ENCODE data around the gene GPR15. TPM values are rescaled to one million over a fixed set of nuclear protein-coding genes. Genes with fewer than 3 reads are reported as not detected.

GPR15 gene
- total RNA-seq, 1 experiment from 2014 or later: not detected

DNA sequence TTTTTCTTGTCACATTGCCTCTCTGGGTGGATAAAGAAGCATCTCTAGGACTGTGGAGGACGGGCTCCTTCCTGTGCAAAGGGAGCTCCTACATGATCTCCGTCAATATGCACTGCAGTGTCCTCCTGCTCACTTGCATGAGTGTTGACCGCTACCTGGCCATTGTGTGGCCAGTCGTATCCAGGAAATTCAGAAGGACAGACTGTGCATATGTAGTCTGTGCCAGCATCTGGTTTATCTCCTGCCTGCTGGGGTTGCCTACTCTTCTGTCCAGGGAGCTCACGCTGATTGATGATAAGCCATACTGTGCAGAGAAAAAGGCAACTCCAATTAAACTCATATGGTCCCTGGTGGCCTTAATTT is 478 bp downstream of the GPR15 start:
- Histone ChIP-seq H3K36me3 (ENCODE audit: low read depth) (no peaks in the 10 kb centered on the region), H3K79me2 (ENCODE audit: low read depth) (no peaks in the 10 kb centered on the region), H3F3A (ENCODE audit: insufficient read depth, low read depth) (no peaks in the 10 kb centered on the region), H3K27ac (no peak overlapping the region), H3K4me2 (no peak overlapping the region), H4K20me1 (ENCODE audit: insufficient read depth) (no peaks in the 10 kb centered on the region), H3K27me3 (ENCODE audit: insufficient read depth, low read depth) (no peaks in the 10 kb centered on the region), H2AFZ (0 out of 2 replicates have a peak overlapping the region, but pooled peaks have one; percentile 2), H3K9me2 (ENCODE audit: insufficient read depth) (no peaks in the 10 kb centered on the region), H3K9me3 (ENCODE audit: insufficient read depth, low read depth) (no peaks in the 10 kb centered on the region), H3K4me1 (replicated peaks; ENCODE audit: insufficient read depth) (no peaks in the 10 kb centered on the region), H3K4me3 (no peak overlapping the region)
- intact Hi-C loops (cut with micrococcal nuclease; ENCODE audit: unreplicated experiment): no loop called here
- POLR2A ChIA-PET (ENCODE audit: unreplicated experiment): no interaction called here
- TF ChIP-seq EZH2 (IDR thresholded peaks at IDR 0.05; ENCODE audit: low read depth): no peak
- TF ChIP-seq CTCF (conservative IDR thresholded peaks at IDR 0.05): no peak
- CTCF ChIA-PET: no interaction called here
- no peak for DNase-seq
- BruUV-seq (replicated peaks): no TSS peak

GRCh38 chr3:98532709-98533571 is 1.2 kb downstream of the GPR15 start:
- H3K27me3 ChIP-seq (ENCODE audit: insufficient read depth, low read depth): no peaks in the 10 kb centered on the region
- H3K4me2 ChIP-seq: no peak overlapping the region
- no peaks in the 10 kb centered on the region for H3K9me3 ChIP-seq (ENCODE audit: insufficient read depth, low read depth)
- no peak overlapping the region for H3K27ac ChIP-seq
- BruUV-seq (replicated peaks): no TSS peak
- ChIA-PET CTCF (interaction anchor here (0.5 to 0.6 kb wide), 2 partner anchors 12 to 228 kb away, joined by 3 to 6 read pairs; no protein-coding TSS in a partner anchor), POLR2A (ENCODE audit: unreplicated experiment) (no interaction called here)
- H3K4me1 ChIP-seq (replicated peaks; ENCODE audit: insufficient read depth): no peaks in the 10 kb centered on the region
- no peaks in the 10 kb centered on the region for H3K79me2 ChIP-seq (ENCODE audit: low read depth)
- no peak overlapping the region for H3K4me3 ChIP-seq
- DNase-seq: no peak
- H3K9me2 ChIP-seq (ENCODE audit: insufficient read depth): no peaks in the 10 kb centered on the region
- peaks cover under 1% of the 10 kb centered on the region; the same call in 1 of the 2 replicates for H3F3A ChIP-seq (ENCODE audit: insufficient read depth, low read depth)
- intact Hi-C loops (cut with micrococcal nuclease; ENCODE audit: unreplicated experiment): no loop called here
- H4K20me1 ChIP-seq (ENCODE audit: insufficient read depth): no peaks in the 10 kb centered on the region
- no peaks in the 10 kb centered on the region for H3K36me3 ChIP-seq (ENCODE audit: low read depth)
- no peak overlapping the region for H2AFZ ChIP-seq
- TF ChIP-seq CTCF (conservative IDR thresholded peaks at IDR 0.05) (no peak), EZH2 (IDR thresholded peaks at IDR 0.05; ENCODE audit: low read depth) (no peak)

GRCh38 chr3:98534168-98534567 is 2.4 kb downstream of the GPR15 start:
- BruUV-seq (replicated peaks): no TSS peak
- no peak overlapping the region for H3K4me2 ChIP-seq
- no peaks in the 10 kb centered on the region for H3K27me3 ChIP-seq (ENCODE audit: insufficient read depth, low read depth)

More at GRCh38 chr3:98534168-98534567, 2.4 kb downstream of the GPR15 start:
- ChIA-PET CTCF (no interaction called here), POLR2A (ENCODE audit: unreplicated experiment) (interaction anchor here (0.7 kb wide), 1 partner anchor 1816 kb away, joined by 3 read pairs; no protein-coding TSS in a partner anchor)
- Histone ChIP-seq H2AFZ (no peak overlapping the region), H3K9me2 (ENCODE audit: insufficient read depth) (no peaks in the 10 kb centered on the region), H3K4me1 (replicated peaks; ENCODE audit: insufficient read depth) (no peaks in the 10 kb centered on the region), H3K4me3 (no peak overlapping the region), H3K9me3 (ENCODE audit: insufficient read depth, low read depth) (no peaks in the 10 kb centered on the region), H4K20me1 (ENCODE audit: insufficient read depth) (no peaks in the 10 kb centered on the region), H3K79me2 (ENCODE audit: low read depth) (no peaks in the 10 kb centered on the region), H3K27ac (no peak overlapping the region), H3F3A (ENCODE audit: insufficient read depth, low read depth) (peaks cover 12% of the 10 kb centered on the region; the same call in 1 of the 2 replicates), H3K36me3 (ENCODE audit: low read depth) (no peaks in the 10 kb centered on the region)
- intact Hi-C loops (cut with micrococcal nuclease; ENCODE audit: unreplicated experiment): no loop called here
- TF ChIP-seq CTCF (conservative IDR thresholded peaks at IDR 0.05): no peak
- TF ChIP-seq EZH2 (IDR thresholded peaks at IDR 0.05; ENCODE audit: low read depth): no peak
- DNase-seq: no peak

All from PC-9 (cell line).